GM12801 (cell line): Measurements from ENCODE around the gene TIMM22.

Experiments used
- TF ChIP-seq, protein P1 (sequence below): IDR thresholded peaks from one replicate; pipeline ENCODE4 v1.5.1; 2011; ENCODE audit warnings: control low read depth; ENCODE audit not compliant: insufficient read length; ENCODE audit errors: extremely low read depth

The TIMM22 gene

DNA sequence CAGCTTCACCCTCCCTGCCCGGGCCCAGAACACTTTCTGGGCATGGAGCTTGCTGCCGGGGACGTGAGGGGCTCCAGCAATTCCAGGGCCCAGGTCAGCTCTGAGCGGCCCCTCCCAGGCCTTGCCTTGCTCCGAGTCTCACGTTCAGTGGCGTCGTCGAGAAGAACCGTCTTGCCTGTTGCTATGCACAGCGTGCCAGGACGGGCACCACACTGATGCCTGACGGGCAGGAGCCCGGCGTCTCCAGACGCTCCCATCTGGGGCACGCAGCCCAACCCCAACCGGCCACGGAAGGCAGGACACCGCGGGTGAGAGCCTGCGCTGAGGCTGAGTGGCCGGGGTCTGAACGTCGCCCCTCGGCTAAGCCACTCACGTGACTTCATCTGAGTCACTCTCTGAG is 27.1 kb downstream of the TIMM22 start:
- TF ChIP-seq, protein P1, sequence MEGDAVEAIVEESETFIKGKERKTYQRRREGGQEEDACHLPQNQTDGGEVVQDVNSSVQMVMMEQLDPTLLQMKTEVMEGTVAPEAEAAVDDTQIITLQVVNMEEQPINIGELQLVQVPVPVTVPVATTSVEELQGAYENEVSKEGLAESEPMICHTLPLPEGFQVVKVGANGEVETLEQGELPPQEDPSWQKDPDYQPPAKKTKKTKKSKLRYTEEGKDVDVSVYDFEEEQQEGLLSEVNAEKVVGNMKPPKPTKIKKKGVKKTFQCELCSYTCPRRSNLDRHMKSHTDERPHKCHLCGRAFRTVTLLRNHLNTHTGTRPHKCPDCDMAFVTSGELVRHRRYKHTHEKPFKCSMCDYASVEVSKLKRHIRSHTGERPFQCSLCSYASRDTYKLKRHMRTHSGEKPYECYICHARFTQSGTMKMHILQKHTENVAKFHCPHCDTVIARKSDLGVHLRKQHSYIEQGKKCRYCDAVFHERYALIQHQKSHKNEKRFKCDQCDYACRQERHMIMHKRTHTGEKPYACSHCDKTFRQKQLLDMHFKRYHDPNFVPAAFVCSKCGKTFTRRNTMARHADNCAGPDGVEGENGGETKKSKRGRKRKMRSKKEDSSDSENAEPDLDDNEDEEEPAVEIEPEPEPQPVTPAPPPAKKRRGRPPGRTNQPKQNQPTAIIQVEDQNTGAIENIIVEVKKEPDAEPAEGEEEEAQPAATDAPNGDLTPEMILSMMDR: no peak

DNA sequence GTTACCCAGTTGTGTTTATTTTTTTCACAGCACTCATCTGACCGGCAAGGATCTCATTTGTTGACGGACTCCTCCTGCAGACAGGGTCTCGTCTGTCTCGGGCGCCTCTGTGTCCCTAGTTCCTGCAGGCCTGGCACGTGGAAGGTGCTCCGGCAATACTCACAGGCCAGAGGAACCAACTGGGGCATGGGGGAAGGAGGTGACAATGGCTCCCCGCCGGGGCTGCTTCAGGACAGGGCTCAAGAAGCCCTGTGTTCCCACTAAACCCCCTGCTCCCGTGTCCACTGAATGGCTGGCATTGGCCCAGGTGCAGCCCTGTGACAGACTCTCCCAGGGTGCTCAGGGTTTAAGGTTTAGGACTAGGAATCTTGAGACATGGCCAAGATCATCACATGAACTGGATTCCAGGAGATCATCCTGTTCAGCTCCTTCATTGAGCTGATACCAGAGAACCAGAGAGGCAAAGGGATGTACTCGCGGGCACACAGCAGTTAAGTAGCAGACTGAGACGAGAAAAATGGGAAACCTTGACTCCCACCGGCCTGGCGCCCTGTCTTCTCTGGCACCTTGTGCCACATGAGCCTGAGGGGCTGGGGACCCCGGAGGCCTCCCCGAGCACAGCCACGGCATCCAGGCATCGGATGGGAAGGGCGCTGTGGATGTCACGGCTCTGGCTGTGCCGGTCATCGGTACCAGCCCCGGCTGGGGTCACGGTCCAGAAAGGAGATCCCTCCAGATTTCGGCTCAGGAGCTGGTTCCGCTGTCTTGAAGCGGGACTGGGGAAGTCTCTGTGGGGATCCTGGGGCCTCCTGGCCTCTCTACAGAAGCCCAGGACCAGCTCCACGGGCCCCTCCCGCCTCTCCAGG is 29.0 kb downstream of the TIMM22 start:
- TF ChIP-seq, protein P1: no peak

DNA sequence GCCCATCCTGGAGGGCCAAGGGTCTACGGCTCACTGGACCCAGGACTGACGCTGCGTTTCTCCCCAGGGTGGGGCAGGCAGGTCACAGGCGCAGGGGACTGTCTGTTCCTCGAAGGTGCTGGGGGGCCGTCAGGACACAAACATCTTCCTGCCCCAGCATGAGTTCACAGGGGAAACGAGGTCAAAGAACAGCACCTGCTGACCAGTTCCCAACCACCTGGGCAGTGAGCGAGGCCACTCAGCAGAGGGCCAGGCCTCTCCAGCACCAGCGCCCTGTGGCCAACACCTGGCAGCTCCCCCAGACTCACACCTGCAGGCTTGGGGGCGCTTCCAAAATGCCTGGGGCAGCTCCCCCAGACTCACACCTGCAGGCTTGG is 29.7 kb downstream of the TIMM22 start:
- TF ChIP-seq, protein P1: no peak

DNA sequence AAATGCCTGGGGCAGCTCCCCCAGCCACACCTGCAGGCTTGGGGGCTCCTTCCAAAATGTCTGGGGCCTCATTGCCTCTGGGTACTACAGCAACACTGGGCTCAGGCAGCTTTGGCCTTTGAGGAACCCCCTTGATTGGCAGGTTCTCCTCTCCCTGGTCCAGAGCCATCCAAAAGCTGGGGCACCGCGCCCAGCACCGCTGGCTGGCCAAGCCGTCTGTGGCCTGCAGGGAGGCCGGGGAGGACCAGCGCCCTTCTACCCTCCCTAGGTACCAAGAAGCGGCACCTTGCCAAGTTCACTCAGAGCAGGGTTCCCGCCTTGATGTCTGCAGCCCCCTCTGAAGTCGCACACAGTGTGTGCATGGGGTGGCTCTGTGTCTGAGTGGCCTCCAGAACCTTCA is 30.1 kb downstream of the TIMM22 start:
- TF ChIP-seq, protein P1: no peak

DNA sequence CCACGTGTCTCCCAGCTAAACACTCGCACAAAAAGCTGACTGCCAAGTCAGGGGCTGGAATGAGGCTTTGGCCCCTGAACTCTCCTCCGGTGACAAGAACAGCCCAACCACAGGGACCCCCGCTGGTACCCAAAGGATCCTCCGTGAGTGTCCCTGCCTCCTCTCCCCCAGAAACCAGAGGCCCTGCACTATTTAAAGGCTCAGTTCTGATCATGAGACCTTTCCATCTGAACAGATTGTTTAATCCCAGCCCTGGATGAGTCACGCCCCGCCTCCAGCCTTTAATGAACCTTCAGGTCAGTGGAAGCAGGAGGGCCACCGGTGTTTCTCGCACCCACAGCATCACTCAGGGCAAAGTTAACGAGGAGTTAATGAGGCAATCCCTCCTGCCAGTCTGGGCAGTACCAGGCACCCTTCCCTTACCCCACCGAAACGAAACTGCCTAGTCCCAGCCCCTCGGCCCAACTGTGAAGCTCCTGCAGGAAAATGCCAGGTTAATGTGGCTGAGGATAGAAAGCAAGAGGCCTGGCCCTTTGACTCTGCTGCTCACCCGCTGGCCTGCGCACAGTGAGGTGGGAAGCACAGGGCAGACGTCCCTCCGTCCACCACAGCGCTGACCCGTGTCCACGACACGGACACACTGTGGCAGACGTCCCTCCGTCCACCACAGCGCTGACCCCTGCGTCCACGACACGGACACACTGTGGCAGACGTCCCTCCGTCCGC is 32.4 kb downstream of the TIMM22 start:
- TF ChIP-seq, protein P1: no peak

DNA sequence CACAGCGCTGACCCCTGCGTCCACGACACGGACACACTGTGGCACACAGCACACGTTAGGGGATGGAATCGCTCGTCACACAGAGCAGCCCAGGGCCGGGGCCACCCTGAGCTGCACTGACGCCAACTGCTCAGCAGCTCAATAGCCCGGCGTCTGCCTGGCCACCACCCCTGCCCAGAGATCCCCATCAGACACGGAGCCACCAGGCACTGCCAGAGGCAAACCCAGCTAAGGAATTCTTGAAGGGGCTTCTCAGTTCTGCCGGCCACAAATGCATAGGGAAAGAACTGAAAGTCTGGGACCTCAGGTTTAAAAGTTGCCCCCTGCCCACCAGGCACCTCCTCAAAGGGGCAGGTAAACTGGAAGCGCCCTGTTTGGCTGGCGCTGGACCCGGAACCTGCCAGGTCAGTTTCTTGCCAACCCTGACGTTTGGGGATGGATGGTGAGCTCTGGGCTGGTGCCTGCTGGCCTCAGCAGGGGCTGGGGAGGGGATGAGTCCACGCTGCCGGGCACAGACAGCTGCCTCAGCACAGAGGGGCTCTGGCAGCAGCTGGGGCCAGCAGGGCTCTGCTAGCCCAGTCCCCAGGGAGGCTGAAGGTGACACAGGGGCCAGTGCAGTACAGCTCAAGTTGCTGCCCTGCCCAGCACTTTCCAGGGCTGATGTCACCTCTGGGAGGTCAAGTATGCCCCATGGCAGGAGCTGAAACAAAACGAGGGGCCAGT is 33.2 kb downstream of the TIMM22 start:
- TF ChIP-seq, protein P1: no peak
